Transverse colon (tissue), 4 donors: ENCODE data around the gene PIMREG.

Experiments used
- EP300 ChIP-seq: sonication (generic); formaldehyde crosslinking; IDR thresholded peaks from one replicate; pipeline ENCODE4 v1.6.1; 2017; ENCODE audit warnings: antibody characterized with exemption, low read depth
- POLR2A ChIP-seq: fragments of 450-650 bp; IDR thresholded peaks from one replicate; pipeline ENCODE4 v1.6.1; 2016; ENCODE audit warnings: antibody characterized with exemption, mild to moderate bottlenecking, moderate library complexity
- POLR2AphosphoS5 ChIP-seq, 3 donors: sonication (generic); formaldehyde crosslinking; IDR thresholded peaks; one replicate each; pipeline ENCODE4 v1.6.1; 2016; ENCODE audit warnings: antibody characterized with exemption in 3 of 3
- TF ChIP-seq, protein P1 (sequence below), 5 experiments: fragments of 200-600 bp in 3 of 5; fragments of 450-650 bp in 2 of 5; sonication (generic) in 3 of 5; IDR thresholded peaks; 1 replicate in 2 of 5; 2 replicates in 3 of 5; pipeline ENCODE4 v1.5.1; 2016 to 2017; ENCODE audit warnings: antibody characterized with exemption in 5 of 5, inconsistent platforms in 3 of 5, mild to moderate bottlenecking in 2 of 5, moderate library complexity in 1 of 5

DNA sequence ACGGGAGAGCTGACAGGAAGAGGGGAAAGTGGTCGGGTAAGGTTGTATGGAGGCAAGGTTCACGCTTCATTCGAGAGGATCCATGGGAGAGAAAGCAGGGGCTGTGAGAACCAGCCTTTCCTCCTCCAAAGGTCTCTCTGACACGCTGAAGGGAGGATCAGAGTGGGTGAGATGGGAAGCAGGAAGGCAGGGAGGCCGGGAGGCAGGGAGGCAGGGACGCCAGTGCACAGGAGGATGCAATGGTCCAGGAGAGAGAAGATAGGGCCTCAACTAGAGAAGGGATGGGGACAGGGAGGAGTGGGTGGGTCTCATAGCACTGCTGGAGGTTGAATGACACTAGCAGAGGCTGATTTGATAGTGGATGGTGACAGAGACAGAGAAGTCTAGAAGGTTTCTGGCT is 54.1 kb downstream of the PIMREG start:
- TF ChIP-seq, protein P1, sequence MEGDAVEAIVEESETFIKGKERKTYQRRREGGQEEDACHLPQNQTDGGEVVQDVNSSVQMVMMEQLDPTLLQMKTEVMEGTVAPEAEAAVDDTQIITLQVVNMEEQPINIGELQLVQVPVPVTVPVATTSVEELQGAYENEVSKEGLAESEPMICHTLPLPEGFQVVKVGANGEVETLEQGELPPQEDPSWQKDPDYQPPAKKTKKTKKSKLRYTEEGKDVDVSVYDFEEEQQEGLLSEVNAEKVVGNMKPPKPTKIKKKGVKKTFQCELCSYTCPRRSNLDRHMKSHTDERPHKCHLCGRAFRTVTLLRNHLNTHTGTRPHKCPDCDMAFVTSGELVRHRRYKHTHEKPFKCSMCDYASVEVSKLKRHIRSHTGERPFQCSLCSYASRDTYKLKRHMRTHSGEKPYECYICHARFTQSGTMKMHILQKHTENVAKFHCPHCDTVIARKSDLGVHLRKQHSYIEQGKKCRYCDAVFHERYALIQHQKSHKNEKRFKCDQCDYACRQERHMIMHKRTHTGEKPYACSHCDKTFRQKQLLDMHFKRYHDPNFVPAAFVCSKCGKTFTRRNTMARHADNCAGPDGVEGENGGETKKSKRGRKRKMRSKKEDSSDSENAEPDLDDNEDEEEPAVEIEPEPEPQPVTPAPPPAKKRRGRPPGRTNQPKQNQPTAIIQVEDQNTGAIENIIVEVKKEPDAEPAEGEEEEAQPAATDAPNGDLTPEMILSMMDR (IDR thresholded peaks at IDR 0.05), result no peak
- TF ChIP-seq POLR2A, result no peak
- TF ChIP-seq EP300, result no peak
- no peak for TF ChIP-seq POLR2AphosphoS5 (IDR thresholded peaks at IDR 0.05)
